Esophagus muscularis mucosa (tissue), 4 donors: ENCODE measurements around the gene AKAP6. TPM values are rescaled to one million over a fixed set of nuclear protein-coding genes. Genes with fewer than 3 reads are reported as not detected.

ENCODE experiments used
- DNase-seq: peaks from one replicate; pipeline ENCODE4 v3.0.0-alpha.2; 2017; ENCODE audit errors: extremely low spot score
- H3K27ac ChIP-seq, 4 donors: fragments of 200-600 bp; sonication (generic); replicated peaks in 1 of 4; 1 replicate in 3 of 4; 2 replicates in 1 of 4; pipeline ENCODE4 v1.5.1; 2016 to 2019; ENCODE audit warnings: mild to moderate bottlenecking in 1 of 4
- H3K27me3 ChIP-seq, 4 donors: fragments of 200-600 bp; sonication (generic); one replicate each; pipeline versions ENCODE4 v1.5.1 to v1.6.0; 2016 to 2019
- H3K36me3 ChIP-seq, 4 donors: fragments of 200-600 bp; sonication (generic); one replicate each; pipeline ENCODE4 v1.5.1; 2016 to 2019
- H3K4me1 ChIP-seq, 4 donors: fragments of 200-600 bp; sonication (generic); one replicate each; pipeline ENCODE4 v1.5.1; 2016 to 2019
- H3K4me3 ChIP-seq, 4 donors: fragments of 200-600 bp; sonication (generic); 1 replicate in 2 of 4; 2 replicates in 2 of 4; pipeline ENCODE4 v1.5.1; 2016 to 2019; ENCODE audit warnings: mild to moderate bottlenecking in 4 of 4, moderate library complexity in 1 of 4
- H3K9me3 ChIP-seq, 4 donors: fragments of 200-600 bp; sonication (generic); 1 replicate in 3 of 4; 2 replicates in 1 of 4; pipeline ENCODE4 v1.5.1; 2016 to 2019
- CTCF ChIP-seq, 3 experiments: fragments of 200-600 bp in 2 of 3; fragments of 450-650 bp in 1 of 3; sonication (generic) in 2 of 3; IDR thresholded peaks; one replicate each; pipeline ENCODE4 v1.5.1; 2017 to 2019; ENCODE audit warnings: antibody characterized with exemption in 3 of 3, mild to moderate bottlenecking in 2 of 3, moderate library complexity in 1 of 3
- EP300 ChIP-seq: sonication (generic); formaldehyde crosslinking; IDR thresholded peaks from one replicate; pipeline ENCODE4 v1.6.1; 2017; ENCODE audit warnings: antibody characterized with exemption
- POLR2A ChIP-seq: fragments of 450-650 bp; IDR thresholded peaks from one replicate; pipeline ENCODE4 v1.6.1; 2017; ENCODE audit warnings: antibody characterized with exemption, moderate library complexity, mild to moderate bottlenecking, low read depth
- POLR2AphosphoS5 ChIP-seq, 2 donors: sonication (generic); formaldehyde crosslinking; IDR thresholded peaks; one replicate each; pipeline ENCODE4 v1.6.1; 2017; ENCODE audit warnings: antibody characterized with exemption in 2 of 2
- WGBS: methylation state at CpG from one replicate; pipeline ENCODE4 v1.1.5; 2018; 5-methylcytosine and 5-hydroxymethylcytosine counted together
- intact Hi-C: fragments of 100-400 bp; cut with DNase I; formaldehyde crosslinking; loops from one replicate; pipeline ENCODE4 v1.15.1; 2023
- total RNA-seq, 4 donors: library from RNA; depleted of rRNA; stranded (reverse); fragments of >200 nt; gene quantifications; one replicate each; pipeline versions ENCODE4 v1.1.0 to v1.2.1, GENCODE V29; 2016

AKAP6 gene
- total RNA-seq, 4 donors from 2014 or later, result 21.3 to 38.6 (median 31.5) TPM

GRCh38 chr14:32366256-32366879, 37.3 kb downstream of the AKAP6 start:
- Histone ChIP-seq H3K4me1 (peaks cover 14 to 28% (median 24%) of the 10 kb centered on the region in 4 donors), H3K4me3 (no peak overlapping the region), H3K27me3 (no peaks in the 10 kb centered on the region), H3K27ac (peak overlapping the region in 1 of 4 donors; percentile 39), H3K36me3 (no peaks in the 10 kb centered on the region), H3K9me3 (no peaks in the 10 kb centered on the region)
- intact Hi-C loops, result no loop called here
- no peak for TF ChIP-seq POLR2AphosphoS5 (IDR thresholded peaks at IDR 0.05)
- no peak for TF ChIP-seq POLR2A
- no peak for TF ChIP-seq EP300
- no peak for TF ChIP-seq CTCF (IDR thresholded peaks at IDR 0.05)
- no peak for DNase-seq

- Histone ChIP-seq H3K36me3 (no peaks in the 10 kb centered on the region), H3K4me3 (no peak overlapping the region), H3K27ac (peak overlapping the region in 2 of 4 donors; percentile 39 to 40), H3K9me3 (no peaks in the 10 kb centered on the region), H3K27me3 (no peaks in the 10 kb centered on the region), H3K4me1 (peaks cover 14 to 28% (median 24%) of the 10 kb centered on the region in 4 donors)
- intact Hi-C loops, result no loop called here
- DNase-seq, result no peak
- 75% methylated on average over 4 of the region's 4 CpGs for whole genome bisulfite sequencing
- TF ChIP-seq CTCF (IDR thresholded peaks at IDR 0.05) (no peak), EP300 (no peak), POLR2A (no peak), POLR2AphosphoS5 (IDR thresholded peaks at IDR 0.05) (no peak)
These were observed 37.9 kb downstream of the AKAP6 start for GRCh38 chr14:32366986-32367385.

GRCh38 chr14:32367516-32367915, 38.4 kb downstream of the AKAP6 start:
- DNase-seq, result no peak
- no peaks in the 10 kb centered on the region for H3K27me3 ChIP-seq
- no peaks in the 10 kb centered on the region for H3K36me3 ChIP-seq
- no peak for TF ChIP-seq POLR2A
- no peak for TF ChIP-seq EP300
- no peak for TF ChIP-seq POLR2AphosphoS5 (IDR thresholded peaks at IDR 0.05)
- TF ChIP-seq CTCF (IDR thresholded peaks at IDR 0.05), result no peak
- H3K4me3 ChIP-seq, result no peak overlapping the region
- intact Hi-C loops, result no loop called here
- H3K4me1 ChIP-seq, result peaks cover 14 to 33% (median 25%) of the 10 kb centered on the region in 4 donors
- no peaks in the 10 kb centered on the region for H3K9me3 ChIP-seq
- peak overlapping the region in 3 of 4 donors; percentile 38 to 40 (median 39) for H3K27ac ChIP-seq

- H3K36me3 ChIP-seq, result no peaks in the 10 kb centered on the region
- no peaks in the 10 kb centered on the region for H3K27me3 ChIP-seq
- DNase-seq, result no peak
- H3K4me1 ChIP-seq, result peaks cover 14 to 38% (median 27%) of the 10 kb centered on the region in 4 donors
- intact Hi-C loops, result no loop called here
- peak overlapping the region in 3 of 4 donors; percentile 38 to 40 (median 39) for H3K27ac ChIP-seq
- no peak for TF ChIP-seq EP300
- TF ChIP-seq POLR2AphosphoS5 (IDR thresholded peaks at IDR 0.05), result no peak
- no peak for TF ChIP-seq POLR2A
- TF ChIP-seq CTCF (IDR thresholded peaks at IDR 0.05), result no peak
- 93% methylated on average over 3 of the region's 3 CpGs for whole genome bisulfite sequencing
- no peak overlapping the region for H3K4me3 ChIP-seq
- H3K9me3 ChIP-seq, result no peaks in the 10 kb centered on the region
These were observed 39.0 kb downstream of the AKAP6 start for GRCh38 chr14:32368107-32368506.

- intact Hi-C loops, result no loop called here
- H3K9me3 ChIP-seq, result no peaks in the 10 kb centered on the region
- H3K36me3 ChIP-seq, result no peaks in the 10 kb centered on the region
- H3K4me3 ChIP-seq, result no peak overlapping the region
- no peaks in the 10 kb centered on the region for H3K27me3 ChIP-seq
- TF ChIP-seq POLR2AphosphoS5 (IDR thresholded peaks at IDR 0.05) (no peak), EP300 (no peak), POLR2A (no peak), CTCF (IDR thresholded peaks at IDR 0.05) (no peak)
- DNase-seq, result no peak
- H3K4me1 ChIP-seq, result peaks cover 14 to 38% (median 27%) of the 10 kb centered on the region in 4 donors
- 34% methylated on average over 1 of the region's 1 CpG for WGBS
- no peak overlapping the region for H3K27ac ChIP-seq
These were observed 41.6 kb downstream of the AKAP6 start for GRCh38 chr14:32370714-32371113.
